GM08714 (cell line): ENCODE data around the gene ZNF710.
"Not testable (repeated sequence)": the region's sequence is repeated elsewhere in the genome, so short reads cannot be mapped to it uniquely, and the experiment has no call there.

Experiments
- H3K4me3 ChIP-seq: fragments of 200-500 bp; sonication (Bioruptor generic); 2 replicates; pipeline ENCODE4 v1.5.1; 2014; ENCODE audit warnings: mild to moderate bottlenecking, low read length, inconsistent platforms
- ZNF274 ChIP-seq: IDR thresholded peaks from 2 replicates; pipeline ENCODE4 v1.6.1; 2012; ENCODE audit warnings: mild to moderate bottlenecking, low read depth, low read length

ZNF710 gene

DNA sequence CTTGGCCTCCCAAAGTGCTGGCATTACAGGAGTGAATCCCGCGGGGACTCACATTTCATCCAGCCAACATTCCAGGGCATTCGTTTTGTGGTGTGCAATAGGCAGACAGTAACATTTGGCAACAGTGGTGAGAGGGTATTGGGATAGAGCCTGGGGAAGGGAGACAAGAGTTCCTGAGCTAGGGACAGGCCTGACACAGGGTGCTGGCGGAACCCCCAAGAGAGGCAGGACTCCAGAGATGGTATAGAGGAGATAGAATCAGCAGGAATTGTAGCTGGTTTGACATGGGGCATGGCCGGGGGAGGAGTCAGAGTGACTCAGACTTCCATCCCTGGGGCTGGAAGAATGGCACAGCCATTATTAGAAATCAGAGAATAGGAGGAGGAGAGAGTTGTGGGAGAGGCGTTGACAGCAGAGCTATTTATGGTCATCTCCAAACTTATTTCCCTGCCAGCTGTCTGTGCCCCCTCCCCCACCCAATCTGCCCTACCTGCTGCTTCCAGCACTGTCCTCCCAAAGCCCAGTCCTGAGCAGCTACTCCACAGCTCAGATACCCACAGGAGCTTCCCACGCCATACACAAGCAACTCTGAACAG lies 105.5 kb downstream of the ZNF710 start:
- TF ChIP-seq ZNF274, result no peak
- no peak overlapping the region for H3K4me3 ChIP-seq

GRCh38 chr15:90108038-90108437 lies 106.9 kb downstream of the ZNF710 start:
- H3K4me3 ChIP-seq, result not testable (repeated sequence)

GRCh38 chr15:90109163-90109751 lies 108.1 kb downstream of the ZNF710 start:
- H3K4me3 ChIP-seq, result not testable (repeated sequence)

DNA sequence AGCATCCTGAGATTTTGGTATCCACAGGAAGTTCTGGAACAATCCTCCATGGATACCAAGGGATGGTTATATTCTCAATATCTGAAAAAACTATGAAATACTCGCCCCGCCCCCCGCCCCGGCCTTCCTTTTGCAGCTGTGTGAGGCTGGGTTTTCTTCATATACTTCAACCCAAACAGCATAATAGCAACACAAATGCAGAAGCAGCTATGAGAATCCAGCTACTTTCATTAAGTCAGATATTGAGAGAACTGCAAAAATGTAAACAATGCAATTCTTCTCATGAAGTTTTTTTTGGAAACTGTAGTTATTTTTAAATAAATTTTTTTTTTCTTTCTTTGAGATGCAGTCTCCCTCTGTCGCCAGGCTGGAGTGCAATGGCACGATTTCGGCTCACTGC lies 112.0 kb downstream of the ZNF710 start:
- H3K4me3 ChIP-seq, result no peak overlapping the region
- TF ChIP-seq ZNF274, result no peak

DNA sequence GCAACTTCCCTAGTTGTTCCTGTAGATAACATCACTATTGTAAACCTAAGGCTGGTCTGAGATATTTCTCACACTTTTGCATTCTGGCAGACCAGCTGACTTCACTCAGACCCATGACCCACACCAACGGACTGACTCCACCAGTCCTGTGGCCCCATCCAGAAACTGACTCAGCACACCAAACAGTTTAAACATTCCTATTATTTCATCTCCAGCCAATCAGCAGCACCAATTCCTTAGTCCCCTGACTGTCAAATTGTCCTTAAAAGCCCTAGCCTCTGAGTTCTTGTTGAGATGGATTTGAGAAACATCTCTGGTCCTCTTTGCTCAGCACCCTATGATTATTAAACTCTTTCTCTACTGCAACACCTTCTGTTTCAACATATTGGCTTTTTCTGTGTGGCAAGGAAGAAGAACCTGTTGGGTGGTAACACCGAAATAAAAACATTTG lies 113.4 kb downstream of the ZNF710 start:
- H3K4me3 ChIP-seq, result no peak overlapping the region
- TF ChIP-seq ZNF274, result no peak

DNA sequence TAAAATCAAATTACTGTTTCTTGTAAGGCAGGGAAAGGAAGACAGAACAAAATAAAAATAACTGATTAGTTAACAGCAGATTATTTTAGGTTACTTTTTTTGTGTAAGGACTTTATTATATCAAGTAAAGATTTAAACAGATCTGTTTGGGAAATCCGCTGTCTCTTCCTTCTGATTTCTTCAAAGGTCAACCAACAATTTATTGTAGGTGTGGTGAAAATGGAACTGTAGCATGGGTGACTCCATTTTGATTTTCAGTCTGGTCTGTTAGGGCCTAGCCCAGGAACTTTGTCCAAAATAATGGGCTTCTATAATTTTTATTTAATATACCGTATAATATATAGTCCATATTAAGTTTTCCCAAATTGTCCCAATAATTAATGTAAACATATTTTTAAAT lies 114.7 kb downstream of the ZNF710 start:
- no peak for TF ChIP-seq ZNF274
- H3K4me3 ChIP-seq, result no peak overlapping the region

DNA sequence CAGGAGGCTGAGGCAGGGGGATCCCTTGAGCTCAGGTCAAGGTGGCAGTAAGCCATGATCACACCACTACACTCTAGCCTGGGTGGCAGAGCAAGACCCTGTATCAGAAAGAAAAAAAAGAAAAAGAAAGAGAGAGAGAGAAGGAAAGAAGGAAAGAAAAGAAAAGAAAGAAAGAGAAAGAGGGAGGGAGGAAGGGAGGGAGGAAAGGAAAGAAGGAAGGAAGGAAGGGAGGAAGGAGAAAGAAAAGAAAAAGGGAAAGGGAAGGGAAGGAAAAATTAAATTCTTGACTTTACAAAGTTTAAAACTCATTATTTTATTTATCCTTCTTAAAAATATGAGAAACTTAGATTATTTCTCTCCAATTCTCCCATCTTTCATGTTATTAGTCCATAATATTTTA lies 118.2 kb downstream of the ZNF710 start:
- no peak overlapping the region for H3K4me3 ChIP-seq
- no peak for TF ChIP-seq ZNF274

GRCh38 chr15:90121086-90121485 lies 120.0 kb downstream of the ZNF710 start:
- H3K4me3 ChIP-seq, result no peak overlapping the region
- TF ChIP-seq ZNF274, result no peak

- no peak overlapping the region for H3K4me3 ChIP-seq
- TF ChIP-seq ZNF274, result no peak
These were observed 123.4 kb downstream of the ZNF710 start for GRCh38 chr15:90124507-90124906.

DNA sequence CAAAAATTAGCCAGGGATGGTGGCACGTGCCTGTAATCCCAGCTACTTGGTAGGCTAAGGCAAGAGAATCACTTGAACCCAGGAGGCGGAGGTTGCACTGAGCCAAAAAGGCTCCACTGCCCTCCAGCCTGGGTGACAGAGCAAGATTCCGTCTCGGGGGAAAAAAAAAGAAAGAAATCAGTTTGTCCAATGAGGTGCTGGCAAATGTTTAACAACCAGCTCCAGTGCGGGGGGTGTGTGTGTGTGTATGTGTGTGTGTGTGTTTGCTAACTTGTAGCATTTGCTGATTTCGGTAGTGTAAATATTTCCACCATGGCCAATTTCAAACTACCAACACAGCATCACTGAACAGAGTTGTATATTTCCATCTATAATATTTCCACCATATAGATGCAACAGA lies 124.9 kb downstream of the ZNF710 start:
- TF ChIP-seq ZNF274, result no peak
- no peak overlapping the region for H3K4me3 ChIP-seq

GRCh38 chr15:90126596-90127435 lies 125.7 kb downstream of the ZNF710 start:
- no peak for TF ChIP-seq ZNF274
- no peak overlapping the region for H3K4me3 ChIP-seq

GRCh38 chr15:90130291-90130690 lies 129.2 kb downstream of the ZNF710 start:
- no peak overlapping the region for H3K4me3 ChIP-seq
- TF ChIP-seq ZNF274, result no peak
